Esophagus squamous epithelium (tissue), 5 donors: ENCODE results near the gene PSD2. TPM values are rescaled to one million over a fixed set of nuclear protein-coding genes. Genes with fewer than 3 reads are reported as not detected.

Experiments
- DNase-seq: peaks from one replicate; lab custom pipeline; 2025; lab: John Stamatoyannopoulos, UW
- H3K27ac ChIP-seq, 4 donors: fragments of 200-600 bp; sonication (generic); one replicate each; pipeline ENCODE4 v1.5.1; 2016 to 2019; ENCODE audit warnings: mild to moderate bottlenecking in 1 of 4
- H3K27me3 ChIP-seq, 4 donors: fragments of 200-600 bp; sonication (generic); 1 replicate in 3 of 4; 2 replicates in 1 of 4; pipeline versions ENCODE4 v1.5.1 to v1.6.0; 2017 to 2021; ENCODE audit warnings: antibody characterized with exemption in 1 of 4
- H3K36me3 ChIP-seq, 3 donors: fragments of 200-600 bp; sonication (generic); one replicate each; pipeline ENCODE4 v1.5.1; 2016 to 2019
- H3K4me1 ChIP-seq, 3 donors: fragments of 200-600 bp; sonication (generic); one replicate each; pipeline ENCODE4 v1.5.1; 2017 to 2019
- H3K4me3 ChIP-seq, 4 donors: fragments of 200-600 bp; sonication (generic); 1 replicate in 3 of 4; 2 replicates in 1 of 4; pipeline ENCODE4 v1.5.1; 2016 to 2019; ENCODE audit warnings: mild to moderate bottlenecking in 2 of 4, moderate library complexity in 1 of 4
- H3K9me3 ChIP-seq, 3 donors: fragments of 200-600 bp; sonication (generic); one replicate each; pipeline ENCODE4 v1.5.1; 2016 to 2019
- POLR2A ChIP-seq, 4 donors: fragments of 450-650 bp; IDR thresholded peaks; one replicate each; pipeline ENCODE4 v1.6.1; 2017; ENCODE audit warnings: antibody characterized with exemption in 4 of 4, mild to moderate bottlenecking in 4 of 4, moderate library complexity in 3 of 4
- WGBS, 2 donors: methylation state at CpG; one replicate each; pipeline ENCODE4 v1.1.5; 2018; 5-methylcytosine and 5-hydroxymethylcytosine counted together
- intact Hi-C: fragments of 100-400 bp; cut with DNase I; formaldehyde crosslinking; loops from one replicate; pipeline ENCODE4 v1.15.0; 2022
- total RNA-seq, 4 donors: library from RNA; depleted of rRNA; stranded (reverse); fragments of >200 nt; gene quantifications; one replicate each; pipeline ENCODE4 v1.1.0, GENCODE V29; 2016
- TF ChIP-seq, protein P1 (sequence below), 6 experiments: fragments of 450-650 bp in 4 of 6; fragments of 200-600 bp in 2 of 6; sonication (generic) in 2 of 6; IDR thresholded peaks; one replicate each; pipeline ENCODE4 v1.5.1; 2016 to 2019; ENCODE audit warnings: antibody characterized with exemption in 6 of 6, mild to moderate bottlenecking in 4 of 6, moderate library complexity in 4 of 6
- donor health status: DM: yes; HTN: yes; CAD: no.

PSD2 gene
- total RNA-seq, 4 donors from 2014 or later, result not detected

GRCh38 chr5:139877129-139877597, 81.6 kb downstream of the PSD2 start:
- H3K4me3 ChIP-seq, result no peak overlapping the region
- no peaks in the 10 kb centered on the region for H3K9me3 ChIP-seq
- H3K27me3 ChIP-seq, result no peaks in the 10 kb centered on the region
- H3K4me1 ChIP-seq, result peaks cover 0 to 36% (median 0%) of the 10 kb centered on the region in 3 donors
- TF ChIP-seq, protein P1, sequence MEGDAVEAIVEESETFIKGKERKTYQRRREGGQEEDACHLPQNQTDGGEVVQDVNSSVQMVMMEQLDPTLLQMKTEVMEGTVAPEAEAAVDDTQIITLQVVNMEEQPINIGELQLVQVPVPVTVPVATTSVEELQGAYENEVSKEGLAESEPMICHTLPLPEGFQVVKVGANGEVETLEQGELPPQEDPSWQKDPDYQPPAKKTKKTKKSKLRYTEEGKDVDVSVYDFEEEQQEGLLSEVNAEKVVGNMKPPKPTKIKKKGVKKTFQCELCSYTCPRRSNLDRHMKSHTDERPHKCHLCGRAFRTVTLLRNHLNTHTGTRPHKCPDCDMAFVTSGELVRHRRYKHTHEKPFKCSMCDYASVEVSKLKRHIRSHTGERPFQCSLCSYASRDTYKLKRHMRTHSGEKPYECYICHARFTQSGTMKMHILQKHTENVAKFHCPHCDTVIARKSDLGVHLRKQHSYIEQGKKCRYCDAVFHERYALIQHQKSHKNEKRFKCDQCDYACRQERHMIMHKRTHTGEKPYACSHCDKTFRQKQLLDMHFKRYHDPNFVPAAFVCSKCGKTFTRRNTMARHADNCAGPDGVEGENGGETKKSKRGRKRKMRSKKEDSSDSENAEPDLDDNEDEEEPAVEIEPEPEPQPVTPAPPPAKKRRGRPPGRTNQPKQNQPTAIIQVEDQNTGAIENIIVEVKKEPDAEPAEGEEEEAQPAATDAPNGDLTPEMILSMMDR (IDR thresholded peaks at IDR 0.05), result no peak
- TF ChIP-seq POLR2A (IDR thresholded peaks at IDR 0.05), result no peak
- WGBS, 2 donors, result 10% methylated on average over 3 of the region's 6 CpGs; no CpG with 5 or more reads in 1 of the 2 donors
- no peak for DNase-seq
- no peak overlapping the region for H3K27ac ChIP-seq
- no peaks in the 10 kb centered on the region for H3K36me3 ChIP-seq
- intact Hi-C loops, result no loop called here

DNA sequence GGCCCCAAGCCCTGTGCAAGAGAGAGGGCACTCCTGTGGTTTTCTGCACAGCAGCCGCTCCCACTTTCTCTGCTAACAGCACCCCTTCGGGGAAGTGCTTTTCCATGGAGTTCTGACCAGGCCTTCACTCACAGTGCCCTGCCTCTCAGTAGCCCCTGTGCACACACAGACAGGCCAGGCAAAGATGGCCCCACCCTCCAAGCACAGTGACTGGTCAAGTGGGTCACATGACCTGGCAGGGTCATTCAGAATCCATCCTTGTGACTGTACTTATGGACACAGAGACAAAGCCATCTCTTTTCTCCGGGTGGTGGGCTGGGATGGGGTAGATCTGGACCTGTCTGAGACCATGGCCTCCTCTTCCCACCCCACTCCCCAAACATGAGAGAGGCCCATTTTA, 82.5 kb downstream of the PSD2 start:
- Histone ChIP-seq H3K4me3 (no peak overlapping the region), H3K36me3 (no peaks in the 10 kb centered on the region), H3K27me3 (no peaks in the 10 kb centered on the region), H3K4me1 (peaks cover 0 to 45% (median 0%) of the 10 kb centered on the region in 3 donors), H3K27ac (no peak overlapping the region), H3K9me3 (no peaks in the 10 kb centered on the region)
- TF ChIP-seq POLR2A (IDR thresholded peaks at IDR 0.05), result no peak
- TF ChIP-seq, protein P1 (IDR thresholded peaks at IDR 0.05), result no peak
- no peak for DNase-seq
- 80 to 86% methylated on average over 1 of the region's 3 CpGs for WGBS, 2 donors
- intact Hi-C loops, result no loop called here

DNA sequence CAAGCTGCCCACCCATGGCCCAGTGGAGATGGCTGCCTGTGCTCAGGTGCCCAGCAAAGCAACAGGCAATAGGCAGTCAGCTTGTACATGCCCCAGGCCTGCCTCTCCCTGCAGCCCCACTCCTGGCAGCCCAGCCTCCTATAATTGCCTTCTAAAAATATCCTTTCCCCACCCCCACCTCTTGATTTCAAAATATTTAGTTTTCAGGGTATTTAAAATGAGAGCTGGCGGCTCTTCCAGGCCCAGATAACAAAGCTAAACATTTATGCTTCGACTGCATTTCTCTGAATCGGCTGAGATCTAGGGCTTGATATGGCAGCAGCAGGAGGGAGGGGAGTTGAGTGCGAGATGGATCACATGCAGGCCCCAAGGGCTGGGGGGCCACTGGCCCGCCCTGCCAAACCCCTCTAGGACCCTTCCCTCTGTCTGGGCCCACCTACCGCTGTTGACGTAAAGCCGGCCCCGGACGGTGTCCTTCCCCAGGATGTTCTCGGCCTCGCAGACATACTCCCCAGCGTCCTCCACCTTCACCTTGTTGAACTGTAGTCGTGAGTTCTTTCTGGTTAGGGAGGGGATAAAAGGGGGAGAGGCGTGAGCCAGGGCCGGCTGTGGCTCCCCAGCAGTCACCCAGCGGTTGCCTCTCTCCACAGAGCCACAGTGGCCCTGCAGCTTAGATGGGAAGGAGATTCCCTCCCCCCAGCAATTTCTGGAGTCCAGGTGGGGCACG, 85.0 kb downstream of the PSD2 start:
- intact Hi-C loops, result no loop called here
- DNase-seq, result no peak
- Histone ChIP-seq H3K27me3 (no peaks in the 10 kb centered on the region), H3K4me3 (no peak overlapping the region), H3K27ac (peak overlapping the region in 2 of 4 donors; percentile 9 to 44), H3K4me1 (peaks cover 0 to 62% (median 7%) of the 10 kb centered on the region in 3 donors), H3K36me3 (no peaks in the 10 kb centered on the region), H3K9me3 (no peaks in the 10 kb centered on the region)
- no peak for TF ChIP-seq POLR2A (IDR thresholded peaks at IDR 0.05)
- TF ChIP-seq, protein P1 (IDR thresholded peaks at IDR 0.05), result no peak
- 75 to 80% methylated on average over 4 to 10 of the region's 18 CpGs for WGBS, 2 donors

DNA sequence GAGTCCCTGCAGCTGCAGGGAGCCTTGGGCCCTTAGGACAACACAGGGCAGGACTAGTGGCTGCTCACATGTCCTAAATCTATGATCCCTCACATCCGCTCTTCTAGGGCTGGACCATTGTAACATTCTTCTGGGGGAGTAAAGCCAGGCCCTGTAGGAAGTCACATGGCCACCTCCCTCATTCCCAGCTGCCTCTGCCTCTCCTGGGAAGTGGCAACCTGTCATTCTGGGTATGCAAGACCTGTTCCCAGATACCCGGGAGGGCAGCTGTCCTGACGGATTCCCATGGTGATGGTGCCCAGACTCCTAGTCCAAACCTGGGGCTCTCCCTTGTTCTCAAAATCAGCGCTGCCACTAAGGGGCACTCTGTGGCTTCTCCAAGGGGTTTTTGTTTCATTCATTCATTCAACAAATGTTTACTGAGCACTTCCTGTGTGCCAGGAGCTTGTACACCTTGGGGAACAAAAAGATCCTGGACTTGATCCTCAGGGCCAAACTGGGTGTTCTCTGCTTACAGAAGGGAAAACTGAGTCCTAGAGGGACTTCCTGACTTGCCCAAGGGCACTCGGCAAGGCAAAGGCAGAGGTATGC, 85.6 kb downstream of the PSD2 start:
- H3K36me3 ChIP-seq, result no peaks in the 10 kb centered on the region
- WGBS, 2 donors, result 39 to 79% methylated on average over 3 to 4 of the region's 5 CpGs
- no peaks in the 10 kb centered on the region for H3K27me3 ChIP-seq
- TF ChIP-seq POLR2A (IDR thresholded peaks at IDR 0.05), result no peak
- TF ChIP-seq, protein P1 (IDR thresholded peaks at IDR 0.05), result no peak
- peak overlapping the region in 1 of 4 donors; percentile 44 for H3K27ac ChIP-seq
- DNase-seq, result no peak
- no peaks in the 10 kb centered on the region for H3K9me3 ChIP-seq
- H3K4me3 ChIP-seq, result no peak overlapping the region
- intact Hi-C loops, result no loop called here
- H3K4me1 ChIP-seq, result peaks cover 0 to 62% (median 7%) of the 10 kb centered on the region in 3 donors

- H3K27ac ChIP-seq, result no peak overlapping the region
- H3K4me3 ChIP-seq, result no peak overlapping the region
- no peaks in the 10 kb centered on the region for H3K27me3 ChIP-seq
- intact Hi-C loops, result no loop called here
- H3K4me1 ChIP-seq, result peaks cover 0 to 58% (median 7%) of the 10 kb centered on the region in 3 donors
- TF ChIP-seq POLR2A (IDR thresholded peaks at IDR 0.05), result no peak
- TF ChIP-seq, protein P1 (IDR thresholded peaks at IDR 0.05), result no peak
- no peaks in the 10 kb centered on the region for H3K36me3 ChIP-seq
- no peak for DNase-seq
- WGBS, 2 donors, result 60 to 69% methylated on average over 1 to 3 of the region's 3 CpGs
- H3K9me3 ChIP-seq, result no peaks in the 10 kb centered on the region
Observed at GRCh38 chr5:139882316-139882715, 86.7 kb downstream of the PSD2 start.
